Pancreas (tissue), 10 donors: ENCODE results near the gene SLC25A1. TPM values are rescaled to one million over a fixed set of nuclear protein-coding genes. Genes with fewer than 3 reads are reported as not detected.

Experiments used
- ATAC-seq, 4 donors: fragments of 200-7000 bp; cut with Tn5 transposase; one replicate each; pipeline versions ENCODE4 v1.8.0 to v1.9.1; 2020; ENCODE audit warnings: mild to moderate bottlenecking in 4 of 4, moderate library complexity in 4 of 4
- DNase-seq, 6 donors: peaks; one replicate each; pipeline ENCODE4 v3.0.0-alpha.2; 2020
- FAIRE-seq: peaks from 2 replicates; lab custom pipeline; 2012; peaks lifted over from hg19 to GRCh38; lab: Jason Lieb, UNC
- H3K27ac ChIP-seq, 4 donors: fragments of 200-600 bp; sonication (generic); 1 replicate in 3 of 4; 2 replicates in 1 of 4; pipeline versions ENCODE4 v1.5.0 to v1.8.0; 2020
- H3K27me3 ChIP-seq, 4 donors: fragments of 200-600 bp; one replicate each; pipeline ENCODE4 v1.8.0; 2021
- H3K36me3 ChIP-seq, 3 donors: fragments of 200-600 bp; sonication (generic) in 1 of 3; one replicate each; pipeline versions ENCODE4 v1.5.0 to v1.8.0; 2020 to 2021
- H3K4me1 ChIP-seq, 3 donors: fragments of 200-600 bp; one replicate each; pipeline ENCODE4 v1.8.0; 2021
- H3K4me3 ChIP-seq, 4 donors: fragments of 200-600 bp; sonication (generic) in 2 of 4; one replicate each; pipeline versions ENCODE4 v1.5.0 to v1.8.0; 2020 to 2021
- H3K9me3 ChIP-seq, 4 donors: fragments of 200-600 bp; one replicate each; pipeline ENCODE4 v1.8.0; 2021
- CTCF ChIP-seq, 4 donors: fragments of 200-600 bp; sonication (generic) in 3 of 4; IDR thresholded peaks; one replicate each; pipeline versions ENCODE4 v1.5.0 to v1.8.0; 2021; ENCODE audit warnings: antibody characterized with exemption in 4 of 4
- WGBS, 2 donors: extraction: QIAGEN DNeasy Blood & Tissue Kit; methylation state at CpG; one replicate each; pipeline ENCODE4 v1.1.7; 2013; 5-methylcytosine and 5-hydroxymethylcytosine counted together
- intact Hi-C, 3 donors: fragments of 100-400 bp; cut with DNase I; formaldehyde crosslinking; loops; one replicate each; pipeline versions ENCODE4 v1.11.1 to v1.14.2; 2022
- polyA plus RNA-seq, 2 donors: library from polyadenylated mRNA; stranded (reverse); fragments of 200-250 nt; gene quantifications; one replicate each; pipeline ENCODE4 v1.2.3, GENCODE V29; 2013
- total RNA-seq, 6 donors: library from RNA; stranded (reverse); fragmentation: NEBNext Ultra II Directional in 4 of 6; extraction: Animal tissue kit (Norgen Biotek cat#: 25700) in 4 of 6; gene quantifications; one replicate each; pipeline versions ENCODE4 v1.2.1 to v1.2.4, GENCODE V29; 2021 to 2023
- donor health status: healthy with polysubstance abuse.
- donor health status: DM: no; HTN: no; CAD: no; lungs with moderate emphysema.
- donor health status: DM: no; HTN: no; CAD: no.
- donor health status: control.
- donor health status: control.
- donor health status: Bipolar disorder and iron deficiency.
- donor health status: DM: yes; HTN: yes; CAD: no.
- donor health status: DM: no; HTN: no; CAD: no.
- donor health status: DM: no; HTN: no; CAD: no.
- donor health status: DM: yes; HTN: yes; CAD: no.

Gene SLC25A1
- total and polyA plus RNA-seq, 8 donors = 29.3 to 43.9 (median 35.9) TPM

GRCh38 chr22:19222242-19223005 lies 43.9 kb upstream of the SLC25A1 start:
- no peak overlapping the region for H3K27ac ChIP-seq
- no peaks in the 10 kb centered on the region for H3K27me3 ChIP-seq
- H3K36me3 ChIP-seq = peaks cover 0 to 4% (median 0%) of the 10 kb centered on the region in 3 donors
- no peaks in the 10 kb centered on the region for H3K9me3 ChIP-seq
- intact Hi-C loops = loop anchor here in 1 of 3 donors (10.0 kb wide), 2 partner anchors 88 to 132 kb away; partner anchors contain the start of gene TSSK2
- no peak for FAIRE-seq
- ATAC-seq = no peak
- no peak overlapping the region for H3K4me3 ChIP-seq
- H3K4me1 ChIP-seq = no peaks in the 10 kb centered on the region
- TF ChIP-seq CTCF (IDR thresholded peaks at IDR 0.05) = no peak
- 81 to 91% methylated on average over 11 of the region's 11 CpGs for WGBS, 2 donors
- DNase-seq = no peak

- Histone ChIP-seq H3K27me3 (no peaks in the 10 kb centered on the region), H3K36me3 (peaks cover 0 to 4% (median 0%) of the 10 kb centered on the region in 3 donors), H3K4me1 (no peaks in the 10 kb centered on the region), H3K4me3 (no peak overlapping the region), H3K27ac (no peak overlapping the region), H3K9me3 (no peaks in the 10 kb centered on the region)
- 83 to 86% methylated on average over 3 of the region's 3 CpGs for WGBS, 2 donors
- FAIRE-seq (no peak), DNase-seq (no peak), ATAC-seq (no peak)
- intact Hi-C loops = loop anchor here in 1 of 3 donors (10.0 kb wide), 2 partner anchors 86 to 134 kb away; partner anchors contain the start of gene TSSK2
- TF ChIP-seq CTCF (IDR thresholded peaks at IDR 0.05) = no peak
These were observed 42.3 kb upstream of the SLC25A1 start for GRCh38 chr22:19220867-19221266.

GRCh38 chr22:19218541-19219233 lies 40.2 kb upstream of the SLC25A1 start:
- Histone ChIP-seq H3K36me3 (peaks cover 0 to 4% (median 0%) of the 10 kb centered on the region in 3 donors), H3K9me3 (no peaks in the 10 kb centered on the region), H3K4me1 (no peaks in the 10 kb centered on the region), H3K27ac (no peak overlapping the region), H3K4me3 (no peak overlapping the region), H3K27me3 (no peaks in the 10 kb centered on the region)
- FAIRE-seq (no peak), ATAC-seq (no peak), DNase-seq (no peak)
- no peak for TF ChIP-seq CTCF (IDR thresholded peaks at IDR 0.05)
- 59 to 64% methylated on average over 5 of the region's 5 CpGs for WGBS, 2 donors
- intact Hi-C loops = no loop called here

- no peak overlapping the region for H3K27ac ChIP-seq
- H3K4me1 ChIP-seq = no peaks in the 10 kb centered on the region
- H3K36me3 ChIP-seq = peaks cover 0 to 4% (median 0%) of the 10 kb centered on the region in 3 donors
- no peaks in the 10 kb centered on the region for H3K9me3 ChIP-seq
- no peaks in the 10 kb centered on the region for H3K27me3 ChIP-seq
- ATAC-seq (no peak), DNase-seq (no peak), FAIRE-seq (no peak)
- intact Hi-C loops = no loop called here
- TF ChIP-seq CTCF (IDR thresholded peaks at IDR 0.05) = no peak
- H3K4me3 ChIP-seq = no peak overlapping the region
- WGBS, 2 donors = 84 to 91% methylated on average over 5 of the region's 5 CpGs
These were observed 38.0 kb upstream of the SLC25A1 start for GRCh38 chr22:19216579-19216978.
